ENCODE data around the gene RUFY1.

RUFY1 gene

DNA sequence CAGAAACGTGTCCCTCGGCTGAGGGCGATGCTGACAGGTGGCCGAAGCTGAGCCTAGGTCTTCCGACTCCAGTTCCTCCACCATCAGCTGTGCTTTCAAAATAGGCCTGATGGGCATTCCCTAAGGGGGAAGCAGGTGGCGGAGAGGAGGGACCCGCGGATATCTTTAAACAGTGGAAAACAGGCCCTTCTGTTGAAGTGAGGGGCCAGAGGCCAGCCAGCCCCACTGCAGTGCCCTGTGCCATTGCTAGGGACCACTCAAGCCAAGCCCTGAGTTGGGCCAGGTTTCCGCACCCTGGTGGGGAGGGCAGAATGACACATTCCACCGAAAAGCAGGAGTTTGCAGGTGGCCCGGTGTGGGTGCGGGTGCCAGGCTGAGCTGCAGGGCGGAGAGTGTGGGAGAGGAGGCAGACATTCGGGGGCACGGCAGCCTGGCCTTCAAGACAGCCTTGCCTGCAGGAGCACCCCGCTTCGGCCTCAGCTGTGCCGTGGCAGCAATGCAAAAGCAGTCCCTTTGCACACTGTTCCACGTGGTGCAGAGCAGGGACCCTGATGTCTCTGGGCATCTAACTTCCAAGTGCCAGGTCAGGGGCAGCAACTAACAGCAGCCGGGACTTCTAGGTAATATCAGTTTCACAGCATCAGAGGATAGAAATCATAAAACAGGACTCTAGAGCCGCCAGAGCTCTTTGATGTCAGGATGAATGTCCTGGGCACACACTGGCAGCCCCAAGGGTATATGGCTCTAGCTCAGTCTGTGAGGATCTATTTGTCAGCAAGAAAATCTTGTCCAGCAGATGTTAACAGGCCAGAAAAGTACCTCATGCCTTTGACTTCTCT lies 55.9 kb downstream of the RUFY1 start:
- DNase-seq, result no peak

DNA sequence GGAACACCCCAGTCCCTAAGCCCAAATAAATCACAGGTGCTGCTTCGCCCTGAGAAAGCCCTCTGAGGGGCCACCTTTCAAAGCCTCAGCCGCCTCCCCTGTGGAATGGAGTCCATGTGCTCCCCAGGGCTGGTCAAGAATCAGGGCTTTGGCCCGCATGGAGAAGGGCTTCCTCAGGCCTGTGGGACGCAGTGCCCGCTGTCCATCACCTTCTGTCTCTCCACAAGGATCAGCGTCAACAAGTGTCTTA lies 56.5 kb downstream of the RUFY1 start:
- no peak for DNase-seq

DNA sequence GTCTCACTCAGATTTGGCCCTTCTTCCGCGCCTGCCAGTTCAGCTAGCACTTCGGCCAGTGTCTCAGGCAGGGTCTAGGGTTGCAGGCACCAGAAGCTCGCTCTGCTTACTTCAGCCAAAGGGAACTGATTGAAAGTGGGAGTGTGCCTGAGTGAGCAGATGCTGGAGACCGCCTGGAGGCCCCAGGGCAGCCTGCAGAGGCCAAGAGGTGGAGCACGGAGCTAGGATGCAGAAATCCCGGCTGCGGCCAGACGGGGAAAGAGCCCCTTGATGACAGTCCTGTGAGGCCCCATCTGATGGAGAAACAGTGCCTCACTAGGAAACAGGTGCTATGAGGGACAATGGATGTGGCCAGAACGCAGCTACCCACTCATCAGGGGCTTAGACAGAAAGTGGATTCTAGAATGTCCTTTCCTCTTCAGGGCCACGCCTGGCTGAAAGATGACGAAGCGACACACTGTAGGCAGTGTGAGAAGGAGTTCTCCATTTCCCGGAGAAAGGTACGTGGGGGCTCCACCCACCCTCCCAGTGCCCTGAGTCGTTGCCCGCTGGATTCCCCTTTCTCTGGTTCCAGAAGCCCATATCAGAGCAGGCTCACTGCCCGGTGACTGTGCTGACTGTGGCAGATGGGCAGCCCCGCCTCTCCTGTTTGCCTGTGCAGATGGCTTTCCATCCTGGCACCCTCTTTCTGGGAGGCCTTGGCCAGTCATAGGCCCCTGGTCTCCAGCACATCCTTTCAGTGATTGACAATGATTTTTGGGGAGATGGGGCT lies 57.0 kb downstream of the RUFY1 start:
- DNase-seq, result no peak

DNA sequence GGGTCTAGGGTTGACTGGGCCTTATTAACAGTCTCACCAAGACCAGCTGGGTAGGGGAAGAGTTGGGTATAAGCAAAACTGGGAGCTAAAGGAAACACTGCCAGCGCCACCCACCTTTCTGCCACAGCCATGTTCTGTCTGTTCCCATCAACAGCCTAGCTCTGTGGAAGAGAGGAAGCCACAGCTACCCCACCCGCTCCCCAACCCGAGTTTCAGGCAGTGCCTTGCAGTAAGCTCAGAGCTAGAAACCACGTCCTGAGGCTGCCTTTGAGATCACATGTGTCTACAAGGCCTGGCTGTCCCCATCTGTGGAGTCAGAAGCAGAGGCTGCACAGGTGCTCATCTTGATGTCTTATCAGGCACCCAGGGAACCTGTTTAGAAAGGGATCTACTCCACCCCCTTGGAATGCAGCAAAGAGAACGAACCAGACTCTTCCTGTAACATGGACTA lies 57.8 kb downstream of the RUFY1 start:
- DNase-seq, result no peak

DNA sequence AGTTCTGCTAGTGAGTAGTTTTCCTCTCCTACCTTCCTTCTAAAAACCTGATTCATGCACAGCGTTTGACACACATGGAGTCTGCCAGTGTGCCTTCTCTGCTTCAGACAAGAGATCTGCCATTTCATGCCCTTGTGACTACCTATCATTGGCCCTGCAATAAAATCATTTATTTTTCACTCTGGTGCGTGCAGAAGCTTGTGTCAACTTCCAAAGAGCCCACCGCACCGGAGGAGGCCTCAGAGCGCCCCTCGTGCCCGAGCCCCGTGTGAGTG lies 59.4 kb downstream of the RUFY1 start:
- no peak for DNase-seq

DNA sequence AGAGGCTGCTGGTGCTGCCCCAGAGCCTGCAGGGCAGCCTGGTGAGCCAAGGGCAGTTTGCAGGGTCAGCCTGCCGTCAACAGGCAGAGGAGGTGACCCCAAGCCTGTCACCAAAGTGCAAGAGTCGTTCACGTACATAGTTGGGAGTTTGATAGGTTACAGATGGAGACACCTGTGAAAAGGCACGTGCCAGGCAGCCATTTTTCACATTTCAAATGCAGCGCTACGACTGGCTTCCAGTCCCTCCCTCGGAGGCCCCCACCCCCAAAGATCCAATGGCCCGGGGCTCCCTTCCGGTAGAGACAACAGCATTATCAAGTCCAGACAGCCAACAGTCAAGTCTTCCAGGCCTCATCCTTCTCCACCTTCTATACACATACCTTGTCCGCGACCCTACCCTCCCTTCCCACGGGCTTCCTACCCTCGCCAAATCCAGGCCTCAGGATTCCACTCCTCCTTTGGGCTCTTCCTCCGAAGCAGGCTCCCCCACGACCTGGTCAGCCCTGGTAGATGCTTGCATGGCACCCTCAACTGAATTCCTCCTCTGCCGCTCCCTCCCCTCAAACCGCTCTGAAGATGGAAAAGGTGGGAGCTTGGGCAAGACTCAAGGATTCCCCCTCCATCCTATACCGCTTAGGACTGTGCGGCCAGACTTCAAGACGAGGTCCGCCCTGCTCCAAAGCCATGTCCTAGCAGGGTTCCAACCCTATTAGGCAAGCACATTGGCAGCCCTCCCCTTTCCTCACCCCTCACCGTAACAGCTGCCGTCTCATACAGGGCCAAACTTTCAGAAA lies 60.0 kb downstream of the RUFY1 start:
- DNase-seq, result no peak

DNA sequence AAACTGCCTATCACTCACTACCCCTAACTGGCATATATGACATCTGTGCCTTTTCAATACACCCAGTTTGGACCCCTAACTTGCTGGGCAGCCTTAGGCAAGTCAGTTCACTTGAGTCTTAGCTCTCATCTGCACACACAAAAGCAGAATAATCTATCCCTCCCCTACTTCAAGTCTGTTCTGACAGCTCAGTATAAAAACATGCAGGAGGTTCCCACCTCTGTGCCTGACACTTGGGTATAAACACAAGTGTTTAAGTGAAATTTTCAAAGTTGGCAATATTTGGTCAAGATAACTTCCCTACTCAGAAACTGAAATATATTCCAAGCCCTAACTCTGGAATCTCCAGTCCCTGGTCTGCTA lies 60.5 kb downstream of the RUFY1 start:
- DNase-seq, result no peak

DNA sequence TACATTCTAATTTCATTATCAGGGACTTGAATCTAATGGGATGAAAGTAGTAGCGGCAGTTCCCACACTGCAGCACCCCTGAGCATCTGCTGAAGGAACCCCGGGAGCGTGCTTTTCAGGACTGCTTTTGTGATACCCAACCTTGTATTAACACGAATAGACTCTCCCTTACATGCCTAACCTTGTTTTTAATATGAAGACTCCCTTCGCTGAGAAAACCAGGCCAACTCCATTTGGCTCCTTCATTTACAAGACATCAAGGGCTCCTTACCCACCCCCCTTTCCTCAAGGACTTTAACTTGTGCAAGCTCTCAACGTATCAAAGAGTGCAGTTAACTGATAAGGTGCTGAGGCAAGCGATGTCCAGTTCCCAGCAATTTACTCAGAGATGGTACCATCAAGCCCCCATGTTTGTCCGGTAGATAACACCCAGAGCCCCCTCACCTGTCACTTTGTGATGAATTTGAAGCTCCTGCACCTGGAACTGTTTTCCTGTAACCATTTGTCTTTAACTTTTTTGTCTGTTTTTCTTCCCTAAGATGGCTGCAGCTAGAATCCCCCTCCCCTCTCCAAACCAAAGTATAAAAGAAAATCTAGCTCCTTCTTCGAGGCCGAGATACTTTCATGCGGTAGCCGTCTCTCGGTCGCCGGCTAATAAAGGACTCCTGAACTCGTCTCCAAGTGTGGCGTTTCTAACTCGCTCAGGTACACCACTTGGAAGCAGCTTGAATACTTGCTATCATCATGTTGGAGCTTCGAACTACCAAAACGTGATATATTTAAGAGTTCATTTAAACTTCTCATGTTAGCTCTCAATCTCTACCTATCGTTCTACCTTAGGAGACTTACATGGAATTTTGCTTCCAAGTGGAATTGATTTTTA lies 62.5 kb downstream of the RUFY1 start:
- no peak for DNase-seq

DNA sequence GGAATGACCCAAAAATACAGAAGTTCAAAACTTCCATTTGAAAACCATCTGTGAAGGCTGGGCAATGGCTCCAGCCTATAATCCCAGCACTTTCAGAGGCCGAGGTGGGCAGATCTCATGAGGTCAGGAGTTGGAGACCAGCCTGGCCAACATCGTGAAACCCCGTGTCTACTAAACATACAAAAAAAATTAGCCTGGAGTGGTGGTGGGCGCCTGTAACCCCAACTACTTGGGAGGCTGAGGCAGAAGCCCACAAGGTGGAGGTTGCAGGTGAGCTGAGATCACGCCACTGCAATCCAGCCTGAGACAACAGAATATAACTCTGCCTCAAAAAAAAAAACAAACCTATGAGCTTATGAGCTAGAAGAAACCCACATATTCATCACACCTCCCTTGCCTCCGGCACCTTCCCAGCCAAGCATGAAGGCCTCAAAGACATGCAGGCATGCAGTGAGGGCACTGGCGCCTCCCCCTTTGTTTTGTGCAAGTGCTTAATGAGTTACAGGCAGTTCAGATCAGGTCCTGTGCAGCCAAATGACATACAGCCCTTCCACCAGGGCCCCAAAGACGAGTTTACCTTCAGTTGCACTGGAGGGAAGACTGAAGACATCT lies 63.2 kb downstream of the RUFY1 start:
- no peak for DNase-seq

DNA sequence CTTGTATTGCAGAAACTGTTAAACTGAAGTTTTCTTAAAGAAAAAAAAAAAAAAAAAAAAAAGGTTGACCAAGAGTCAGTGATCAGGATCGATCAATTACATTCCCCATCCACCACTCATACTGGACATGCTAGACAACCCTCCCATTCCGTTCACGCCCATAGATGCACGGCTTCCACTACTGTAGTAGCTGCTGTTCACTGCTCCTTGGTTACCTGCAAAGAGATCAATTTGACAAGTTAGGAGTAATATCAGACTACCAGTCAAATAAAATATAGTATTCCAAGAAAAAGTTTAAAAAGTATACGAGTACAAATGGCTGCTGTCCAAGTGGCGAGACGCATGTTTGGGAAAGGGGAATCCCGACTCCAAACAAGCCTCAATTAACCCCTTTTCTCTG lies 64.4 kb downstream of the RUFY1 start:
- DNase-seq, result no peak

DNA sequence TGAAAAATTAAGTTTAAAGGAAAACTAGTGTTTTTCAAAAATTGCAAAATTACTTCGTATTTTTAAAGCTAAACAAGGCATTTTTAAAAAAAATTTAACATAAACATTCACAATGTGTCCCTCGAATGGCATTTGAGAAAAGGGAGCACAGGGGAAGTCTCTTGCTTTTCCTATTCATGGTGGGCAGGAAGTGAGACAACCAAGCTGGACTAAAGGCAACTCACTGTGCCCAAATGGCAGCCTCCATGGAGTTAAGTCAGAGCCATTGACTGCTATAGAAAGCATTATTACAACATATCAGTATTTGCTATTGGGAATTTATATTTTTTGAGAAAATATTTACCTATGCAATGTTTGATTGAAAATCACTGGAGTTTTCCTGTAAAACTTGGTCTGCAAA lies 64.8 kb downstream of the RUFY1 start:
- DNase-seq, result no peak

DNA sequence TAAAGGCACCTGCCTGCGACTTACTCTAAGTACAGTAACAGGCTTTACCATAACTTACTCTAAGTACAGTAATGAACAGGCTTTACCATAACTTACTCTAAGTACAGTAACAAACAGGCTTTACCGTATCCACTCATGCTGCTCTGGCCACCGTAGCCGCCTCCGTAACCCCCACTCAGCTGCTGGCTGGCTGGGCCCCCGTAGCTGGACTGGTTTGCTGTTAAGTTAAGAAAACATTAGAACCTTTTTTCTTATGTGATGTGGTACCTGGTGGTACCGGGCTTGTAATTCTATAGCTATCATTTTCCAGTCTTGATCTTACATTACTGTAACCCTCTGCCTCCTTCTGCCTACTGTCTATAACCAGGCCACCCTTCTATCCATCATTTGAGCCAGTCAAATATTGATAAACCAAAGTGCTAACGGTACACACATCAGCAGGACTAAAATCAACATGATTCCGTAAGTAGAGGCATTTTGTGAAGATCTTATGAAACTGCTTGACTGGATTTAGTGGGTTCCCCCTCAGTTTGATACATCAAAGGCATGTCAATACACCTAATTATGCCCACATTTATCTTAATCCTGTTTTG lies 65.7 kb downstream of the RUFY1 start:
- no peak for DNase-seq

DNA sequence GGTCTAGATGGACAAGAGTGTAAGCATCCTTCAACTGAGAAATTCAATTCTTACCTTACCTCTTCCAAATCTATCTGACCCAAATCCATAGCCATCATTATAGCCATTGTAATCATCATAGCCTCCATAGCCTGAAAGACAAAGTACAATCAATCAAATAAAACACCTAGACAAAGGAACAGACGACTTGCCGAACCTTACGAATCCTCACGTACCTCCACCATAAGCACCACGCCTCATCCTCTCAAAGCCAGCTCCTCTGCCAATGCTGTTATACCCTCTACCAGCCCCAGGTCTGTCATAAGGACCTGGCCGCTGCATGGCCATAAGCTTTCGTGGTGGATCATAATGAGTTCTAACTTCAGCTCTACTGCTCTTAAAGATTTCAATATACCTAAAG lies 67.6 kb downstream of the RUFY1 start:
- no peak for DNase-seq

DNA sequence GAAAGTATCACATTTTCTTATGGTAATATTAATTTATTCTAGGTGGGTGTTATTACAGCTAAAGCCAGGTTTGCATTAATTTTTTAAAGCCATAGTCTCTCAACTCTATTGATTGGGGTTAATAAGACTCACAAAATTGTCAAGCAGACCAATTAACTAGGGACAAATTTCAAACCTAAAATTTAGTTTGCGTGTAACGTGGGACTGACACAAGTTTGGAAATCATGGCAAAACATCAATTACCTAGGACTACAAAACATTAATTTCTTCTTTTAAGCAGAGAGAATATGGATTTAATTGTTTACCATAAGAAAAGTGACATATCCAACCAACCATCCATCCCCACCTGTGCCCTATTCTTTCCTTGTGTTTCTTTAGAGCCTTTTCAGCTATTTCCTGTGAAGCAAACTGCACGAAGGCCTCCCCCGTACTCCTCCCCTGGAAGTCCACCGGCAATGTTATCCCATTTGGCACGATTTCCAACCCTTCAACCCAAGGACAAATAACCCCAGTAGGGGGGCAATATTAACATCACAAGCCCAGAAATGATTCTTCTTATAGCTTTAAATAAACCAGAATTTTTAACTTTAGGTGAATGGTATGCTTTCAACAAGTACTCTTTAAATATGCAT lies 68.7 kb downstream of the RUFY1 start:
- no peak for DNase-seq

DNA sequence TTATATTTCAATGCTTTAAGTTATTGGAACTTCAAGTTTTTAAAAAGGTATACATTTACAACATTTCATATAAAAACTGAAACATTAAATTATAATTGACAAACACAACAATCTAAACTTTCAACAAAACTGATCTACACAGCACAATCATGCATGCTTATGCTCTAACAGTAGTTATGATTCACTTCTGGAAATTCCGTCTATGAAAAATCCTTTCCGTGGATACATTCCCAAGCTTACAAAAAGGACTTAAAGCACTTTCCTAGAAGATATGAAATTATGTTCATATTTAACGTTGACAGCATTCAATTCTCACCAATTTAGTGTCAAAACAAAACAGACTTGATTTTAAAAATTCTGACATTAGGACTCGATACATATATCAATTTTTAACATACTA lies 69.4 kb downstream of the RUFY1 start:
- DNase-seq, result no peak

DNA sequence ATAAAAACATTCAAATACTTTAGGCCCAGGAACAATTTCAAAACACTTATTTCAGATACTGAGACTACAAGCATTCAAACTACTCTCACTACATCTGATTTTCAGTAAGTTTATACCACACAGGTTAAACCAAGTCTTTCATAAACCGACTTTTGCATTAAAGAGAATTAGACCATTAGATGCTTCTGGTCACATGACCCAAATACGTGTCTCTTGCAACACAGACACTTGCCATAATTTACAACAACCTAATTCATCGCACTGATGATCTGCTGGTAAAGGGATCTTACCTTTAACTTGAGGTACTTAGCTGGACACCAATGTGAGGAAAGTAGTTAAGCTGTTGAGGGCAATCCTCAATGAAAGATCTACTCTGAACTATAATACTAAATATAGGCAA lies 69.9 kb downstream of the RUFY1 start:
- no peak for DNase-seq

DNA sequence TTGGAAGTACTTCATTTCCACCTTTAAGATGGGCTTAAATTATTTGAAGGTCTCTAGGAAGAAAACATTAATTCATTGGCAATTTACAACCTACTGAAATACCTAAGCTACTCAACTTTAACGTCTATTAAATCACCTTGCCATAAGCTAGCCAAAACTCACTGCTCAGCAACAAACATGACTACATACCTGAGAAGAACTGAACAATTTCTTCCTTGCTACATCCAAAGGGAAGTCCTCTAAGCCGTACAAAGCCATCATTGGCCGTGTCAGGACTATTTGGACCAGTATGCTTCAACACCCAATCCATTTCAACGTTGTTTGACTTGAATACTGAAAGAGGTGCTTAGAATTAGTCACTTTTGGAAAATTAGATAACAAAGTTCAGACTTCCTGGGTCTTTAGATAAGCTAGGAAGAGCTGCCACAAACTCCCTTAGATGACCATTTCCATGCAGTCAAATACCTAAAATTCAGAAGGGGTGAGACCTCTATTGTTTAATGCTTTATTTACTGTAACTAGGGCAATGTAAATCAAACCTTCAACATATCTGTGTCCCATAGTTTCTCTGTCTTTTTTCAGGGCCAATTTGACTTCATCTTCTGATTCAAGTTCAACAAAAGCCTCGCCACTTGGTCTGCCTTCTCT lies 70.5 kb downstream of the RUFY1 start:
- DNase-seq, result no peak

DNA sequence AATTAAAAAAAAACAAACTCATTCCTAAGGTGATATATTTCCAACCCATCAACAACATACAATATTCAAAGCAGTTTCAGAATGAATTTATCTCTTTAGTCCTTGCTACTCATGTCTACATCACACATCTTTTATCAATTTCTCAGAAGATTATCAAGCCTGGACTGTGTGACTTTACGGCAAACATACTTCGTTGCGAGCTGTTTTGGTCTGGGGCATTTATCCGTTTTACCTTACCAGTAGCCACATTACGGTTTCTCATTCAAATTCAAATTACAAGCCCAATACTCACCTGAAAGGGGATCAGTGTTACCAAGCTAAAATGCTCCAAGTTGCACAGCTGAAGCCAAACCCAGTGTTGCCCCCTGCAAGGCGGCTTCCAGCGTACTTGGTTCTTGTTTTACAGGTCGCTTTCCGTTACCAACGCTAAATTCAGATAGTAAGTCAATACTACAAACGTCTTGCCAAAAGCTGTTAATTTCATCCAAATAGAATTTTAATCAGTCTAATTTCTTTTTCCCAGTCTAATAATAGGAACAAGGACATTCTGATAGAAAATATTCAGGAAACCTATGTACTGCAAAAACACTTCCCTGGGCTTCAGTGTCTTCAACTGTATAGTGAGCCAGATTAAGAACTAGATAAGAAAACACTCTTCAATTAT lies 71.3 kb downstream of the RUFY1 start:
- no peak for DNase-seq

DNA sequence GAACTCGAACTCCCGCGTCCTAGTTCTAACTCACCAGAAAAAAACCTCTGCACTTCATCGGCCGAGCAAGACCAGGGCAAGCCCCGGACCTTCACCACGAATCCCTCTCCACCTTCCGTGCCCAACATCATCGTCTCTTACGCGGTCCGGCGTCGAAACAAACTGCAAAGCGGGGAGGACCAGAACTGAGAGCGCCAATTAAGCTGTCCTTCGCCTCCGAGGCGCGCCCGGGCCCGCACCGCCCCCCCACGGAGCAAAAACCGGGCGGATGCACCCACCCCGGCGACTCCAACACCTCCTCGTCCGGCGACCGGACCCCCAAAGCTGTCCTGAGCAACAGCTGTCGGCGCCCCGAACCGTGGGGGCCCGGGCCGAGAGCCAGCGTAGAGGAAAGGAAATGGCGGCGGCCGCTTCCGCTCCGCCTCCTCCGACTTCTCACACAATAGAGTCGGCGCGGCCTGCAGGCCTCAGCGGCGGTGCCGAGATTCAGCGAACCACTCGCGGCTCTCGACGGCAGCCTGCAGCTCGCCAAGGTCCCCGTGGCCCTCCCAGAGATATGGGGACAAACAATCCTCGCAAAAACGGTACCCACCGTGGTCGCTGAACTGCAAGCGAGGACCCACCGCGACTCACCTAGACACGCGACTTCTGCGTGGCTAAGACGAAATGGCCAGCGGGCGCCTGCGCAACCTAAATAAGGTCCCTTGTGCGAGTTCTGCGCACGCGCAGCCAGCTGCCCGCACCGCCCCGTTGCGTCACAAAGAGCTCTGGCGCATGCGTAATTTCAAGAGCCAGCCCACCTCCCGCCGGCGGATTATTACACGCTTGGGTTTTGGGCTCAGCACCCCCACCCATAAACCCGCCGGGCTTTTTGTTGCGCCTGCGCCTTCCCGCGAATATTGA lies 72.9 kb downstream of the RUFY1 start, which contains the start of gene HNRNPH1:
HNRNPH1 (minus strand) TSS at position 669 of the 903 bp plus-strand sequence; CDS start at position 131, 538 bp downstream.
- DNase-seq, result peak; percentile 98

All from SHP77 treated with DMSO at 0.1 percent for 48 hours (cell line).